ENCODE measurements around the gene TFCP2.

Gene TFCP2

DNA sequence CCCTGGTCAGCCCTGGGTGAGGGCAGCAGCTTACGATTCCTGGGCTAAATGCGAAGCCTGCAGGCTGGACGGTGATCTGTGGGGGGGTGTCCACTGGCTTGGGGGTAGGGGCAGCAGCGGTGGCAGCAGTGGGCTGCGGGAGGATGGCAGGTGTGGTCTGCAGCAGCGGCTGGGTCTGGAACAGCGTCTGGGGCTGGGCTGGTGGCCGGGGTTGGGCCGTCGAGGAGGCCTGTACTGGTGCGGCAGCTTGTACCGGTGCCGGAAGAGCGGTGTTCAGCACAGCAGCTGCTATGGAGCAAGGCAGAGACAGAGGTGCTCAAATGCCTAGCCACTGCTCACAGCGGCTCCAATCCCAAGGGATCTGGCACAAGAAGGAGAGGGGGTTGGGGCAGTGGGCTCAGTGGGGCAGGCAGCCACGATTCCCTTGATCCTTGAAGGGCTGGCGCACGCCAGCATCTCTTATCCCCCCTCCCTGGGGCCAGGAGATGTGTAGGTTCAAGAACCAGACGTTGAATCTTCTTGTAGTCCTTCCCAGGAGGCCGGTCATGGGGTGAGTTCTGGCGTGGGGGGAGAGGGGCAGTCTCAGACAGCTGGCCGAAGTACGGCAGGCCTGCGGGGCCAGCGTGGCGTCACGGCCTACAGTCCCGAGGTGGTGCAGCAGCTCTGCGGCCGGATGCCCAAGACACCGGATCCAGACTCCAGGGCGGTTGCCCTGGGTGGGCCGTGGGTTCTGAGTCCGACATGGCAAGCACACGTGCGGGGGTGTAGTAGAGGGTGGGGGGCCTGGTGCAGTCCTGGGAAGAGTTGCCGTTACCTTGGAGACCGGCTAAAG is 25.0 kb upstream of the TFCP2 start:
- DNase-seq (ENCODE audit: low read depth in 3 of 3, low spot score in 1 of 3), result no peak

DNA sequence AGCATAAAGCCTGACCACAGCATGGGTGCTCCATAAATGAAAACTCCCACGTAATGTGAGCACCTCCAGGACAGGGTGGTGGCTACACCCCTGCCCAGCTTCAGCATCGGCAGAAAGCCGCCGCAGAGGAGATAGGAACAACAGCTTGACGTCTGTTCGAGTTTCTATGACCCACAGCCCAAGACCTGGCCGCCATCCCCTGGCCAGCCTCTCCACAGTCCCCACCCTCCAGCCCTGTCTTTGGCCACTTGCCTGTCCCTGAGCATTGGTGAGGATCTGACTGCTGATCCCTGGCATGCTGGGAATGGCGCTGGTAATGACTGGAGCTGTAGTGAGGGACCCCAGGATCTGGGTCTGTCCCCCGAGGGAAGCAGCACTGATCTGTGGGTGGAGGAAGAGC is 23.6 kb upstream of the TFCP2 start:
- no peak for DNase-seq (ENCODE audit: low read depth in 3 of 3, low spot score in 1 of 3)

DNA sequence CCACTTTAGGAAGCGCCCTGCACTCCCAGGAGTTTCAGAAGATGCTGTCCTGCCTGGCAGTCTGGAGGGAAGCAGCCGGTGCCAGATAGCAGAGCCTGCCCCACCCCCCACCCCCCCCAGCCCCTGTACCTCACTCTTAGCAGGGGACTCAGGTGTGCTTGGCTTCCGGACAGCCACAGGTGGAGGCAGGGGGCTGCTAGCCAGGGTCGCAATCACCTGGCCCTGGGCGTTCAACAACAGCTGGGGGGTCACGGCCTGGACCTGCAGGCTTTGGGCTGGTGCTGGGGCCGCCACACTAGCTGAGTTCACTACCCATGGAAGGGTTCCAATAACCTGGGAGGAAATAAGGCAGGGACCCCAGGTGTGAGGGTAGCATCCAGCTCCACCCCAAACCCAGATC is 22.9 kb upstream of the TFCP2 start:
- DNase-seq (ENCODE audit: low read depth in 3 of 3, low spot score in 1 of 3), result no peak

DNA sequence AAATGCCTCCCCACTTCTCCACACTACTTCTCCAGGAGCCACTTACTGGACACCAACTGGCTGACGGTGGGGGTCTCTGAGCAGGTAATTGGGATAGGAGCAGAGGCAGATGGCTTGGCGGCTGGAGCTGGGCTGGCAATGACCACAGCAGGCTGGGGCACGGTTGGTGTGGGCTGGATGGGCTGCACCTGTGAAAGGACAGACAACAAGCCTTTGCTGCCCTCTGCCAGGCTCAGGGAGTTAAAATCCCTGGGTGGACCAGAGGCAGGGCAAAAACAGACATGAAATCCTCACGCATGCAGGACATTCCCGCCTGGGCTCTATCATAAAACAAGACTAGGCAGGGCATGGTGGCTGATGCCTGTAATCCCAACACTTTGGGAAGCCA is 19.3 kb upstream of the TFCP2 start:
- DNase-seq (ENCODE audit: low read depth in 3 of 3, low spot score in 1 of 3), result no peak

DNA sequence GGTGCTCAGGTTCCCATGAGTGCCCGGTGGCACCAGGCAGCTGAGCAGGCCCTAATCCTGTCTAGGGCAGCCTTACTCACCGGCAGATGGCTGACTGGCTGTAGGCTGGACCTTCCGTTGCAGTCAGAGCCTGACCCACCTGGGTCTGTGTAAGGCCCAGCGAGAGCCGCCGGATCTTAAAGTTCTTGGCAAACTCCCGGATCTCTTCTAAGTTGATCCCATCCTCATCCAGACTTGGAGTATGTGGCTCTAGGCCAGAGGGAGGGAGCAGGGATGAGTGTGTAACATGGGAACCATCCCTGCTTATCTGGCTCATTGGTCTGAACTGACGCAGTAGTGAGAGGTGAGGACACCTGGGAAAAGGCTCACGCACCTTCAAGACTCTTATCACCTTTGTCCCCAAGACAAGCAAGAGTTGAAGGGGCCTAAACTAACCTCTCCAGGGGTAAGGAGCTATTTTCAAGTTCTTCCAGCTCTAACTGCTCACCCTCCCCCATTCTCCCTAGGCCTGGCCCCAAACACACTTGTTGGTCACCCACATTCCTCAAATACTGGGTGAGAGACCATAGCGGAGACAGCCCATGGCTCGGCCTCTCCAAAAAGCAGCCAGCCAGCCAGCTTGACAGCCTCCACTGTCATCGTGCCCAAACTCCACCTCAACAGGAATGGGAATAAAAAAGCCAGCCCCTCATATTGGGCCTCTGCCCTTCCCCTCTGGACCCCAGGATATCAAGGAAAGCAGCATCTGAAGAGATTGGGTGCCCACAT is 18.8 kb upstream of the TFCP2 start:
- no peak for DNase-seq (ENCODE audit: low read depth in 3 of 3, low spot score in 1 of 3)

DNA sequence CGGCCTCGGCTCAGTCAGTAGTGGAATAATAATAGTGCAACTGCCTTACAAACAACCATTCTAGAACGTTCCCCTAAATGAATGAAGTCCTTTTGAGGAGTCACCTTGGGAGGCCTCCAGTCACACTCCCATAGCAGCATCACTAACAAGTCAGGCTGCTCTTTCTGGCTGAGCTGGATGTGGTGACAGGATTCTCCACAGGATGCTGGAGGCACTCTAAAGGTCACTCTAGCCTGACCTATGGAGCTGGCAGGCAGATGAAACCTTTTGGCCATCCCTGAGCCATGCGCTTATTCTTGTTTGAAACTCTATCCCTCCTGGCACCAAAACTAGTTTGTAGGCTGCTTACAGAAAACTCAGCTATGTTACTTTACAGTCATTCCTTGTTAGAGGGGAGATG is 17.9 kb upstream of the TFCP2 start:
- no peak for DNase-seq (ENCODE audit: low read depth in 3 of 3, low spot score in 1 of 3)

- no peak for DNase-seq (ENCODE audit: low read depth in 3 of 3, low spot score in 1 of 3)
Observed at GRCh38 chr12:51189790-51190355, 16.9 kb upstream of the TFCP2 start.

DNA sequence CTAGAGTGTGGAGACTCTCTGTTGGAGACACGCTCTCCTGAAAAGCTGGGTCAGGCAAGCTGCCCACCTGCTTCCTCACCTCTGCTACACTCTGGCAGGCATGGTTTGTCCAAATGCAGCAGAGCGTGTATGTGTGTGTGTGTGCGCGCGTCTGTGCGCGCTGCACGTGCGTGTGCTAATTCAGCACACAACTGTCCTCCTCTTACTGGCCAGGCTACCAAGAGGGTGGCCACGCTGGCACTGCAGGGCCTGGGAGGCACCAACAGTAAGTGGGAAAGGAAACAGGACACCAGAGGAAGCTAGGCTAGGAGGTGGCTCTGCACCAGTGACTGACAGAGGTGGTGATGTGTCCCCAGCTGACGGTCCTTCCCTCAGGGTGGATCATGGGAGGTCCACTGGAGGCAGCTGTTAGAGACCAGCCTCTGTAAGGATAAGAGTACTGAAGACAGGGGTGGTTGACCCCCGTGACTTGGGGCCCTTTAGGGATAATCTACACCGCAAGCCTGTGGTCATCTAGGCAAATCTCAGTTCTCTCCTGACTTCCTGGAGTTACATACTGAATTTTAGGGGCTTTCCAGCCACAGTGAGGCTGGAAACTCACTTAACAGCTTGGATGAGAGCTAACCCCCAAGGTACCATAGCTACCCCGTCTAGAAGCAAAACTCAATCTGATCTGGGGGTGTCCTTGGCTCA is 15.6 kb upstream of the TFCP2 start:
- DNase-seq (ENCODE audit: low read depth in 3 of 3, low spot score in 1 of 3), result no peak

GRCh38 chr12:51187370-51187987 is 14.5 kb upstream of the TFCP2 start:
- DNase-seq (ENCODE audit: low read depth in 3 of 3, low spot score in 1 of 3), result no peak

GRCh38 chr12:51186465-51187085 is 13.6 kb upstream of the TFCP2 start:
- DNase-seq (ENCODE audit: low read depth in 3 of 3, low spot score in 1 of 3), result no peak

GRCh38 chr12:51185171-51185717 is 12.3 kb upstream of the TFCP2 start:
- DNase-seq (ENCODE audit: low read depth in 3 of 3, low spot score in 1 of 3), result no peak

DNA sequence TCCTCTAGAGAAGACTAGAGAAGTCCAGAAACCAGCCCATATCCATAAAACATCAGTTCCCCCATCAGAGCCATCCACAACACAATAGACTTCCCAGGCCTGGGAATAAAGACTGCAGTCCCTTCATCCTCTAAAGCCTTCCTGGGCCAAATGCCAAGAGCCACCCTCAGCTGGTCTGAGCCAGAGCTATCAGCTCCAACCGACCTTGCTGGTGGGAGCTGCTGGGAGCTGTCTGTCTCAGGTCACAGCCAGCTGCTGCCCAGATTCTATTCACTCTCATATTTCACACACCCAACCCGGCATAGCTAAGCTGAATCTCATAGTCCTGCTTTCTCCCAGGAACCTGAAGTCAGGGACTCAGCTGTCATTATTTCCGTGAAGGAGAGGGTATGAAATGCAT is 10.9 kb upstream of the TFCP2 start:
- no peak for DNase-seq (ENCODE audit: low read depth in 3 of 3, low spot score in 1 of 3)

DNA sequence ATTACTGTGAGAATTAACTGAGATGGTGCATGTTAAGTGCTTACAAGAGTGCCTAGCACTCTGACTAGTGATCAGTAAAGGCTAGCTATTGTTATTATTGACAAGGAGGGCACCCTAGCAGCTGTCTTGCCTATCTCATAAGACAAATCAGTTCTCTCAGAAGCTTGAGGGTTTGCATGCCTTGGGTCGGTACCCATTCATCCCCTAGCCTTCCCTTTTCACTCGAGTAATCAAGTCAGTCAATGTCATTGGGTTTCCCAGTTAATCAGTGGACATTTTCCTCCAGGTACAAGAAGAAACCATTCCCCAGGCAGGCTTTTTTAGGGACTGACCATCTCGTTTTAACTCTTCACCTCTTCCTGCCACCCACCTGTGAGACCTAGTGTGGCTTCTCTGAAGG is 10.4 kb upstream of the TFCP2 start:
- no peak for DNase-seq (ENCODE audit: low read depth in 3 of 3, low spot score in 1 of 3)

GRCh38 chr12:51181558-51181957 is 8.6 kb upstream of the TFCP2 start:
- no peak for DNase-seq (ENCODE audit: low read depth in 3 of 3, low spot score in 1 of 3)

DNA sequence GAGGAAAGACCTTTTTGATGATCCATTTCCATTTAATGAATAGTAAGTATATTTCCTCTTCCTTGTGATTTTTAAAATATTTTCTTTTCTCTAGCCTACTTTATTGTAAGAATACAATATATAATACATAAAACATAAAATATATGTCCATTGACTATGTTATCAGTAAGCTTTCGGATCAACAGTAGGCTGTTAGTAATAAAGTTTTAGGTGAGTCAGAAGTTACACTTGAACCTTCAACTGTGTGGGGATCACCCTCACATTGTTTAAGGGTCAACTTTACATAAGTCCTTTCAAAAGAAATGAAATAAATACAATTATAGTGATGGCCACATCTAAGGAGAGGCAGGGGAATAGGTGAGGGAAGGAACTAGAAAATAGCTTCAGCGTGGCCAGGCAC is 5.0 kb upstream of the TFCP2 start:
- DNase-seq (ENCODE audit: low read depth in 3 of 3, low spot score in 1 of 3), result no peak

- DNase-seq (ENCODE audit: low read depth in 3 of 3, low spot score in 1 of 3), result no peak
Observed at GRCh38 chr12:51174501-51174900, 1.6 kb upstream of the TFCP2 start.

GRCh38 chr12:51171884-51172514 is 936 bp downstream of the TFCP2 start:
- no peak for DNase-seq (ENCODE audit: low read depth in 3 of 3, low spot score in 1 of 3)

- DNase-seq (ENCODE audit: low read depth in 3 of 3, low spot score in 1 of 3), result no peak
Observed at GRCh38 chr12:51163795-51164194, 9.1 kb downstream of the TFCP2 start.

DNA sequence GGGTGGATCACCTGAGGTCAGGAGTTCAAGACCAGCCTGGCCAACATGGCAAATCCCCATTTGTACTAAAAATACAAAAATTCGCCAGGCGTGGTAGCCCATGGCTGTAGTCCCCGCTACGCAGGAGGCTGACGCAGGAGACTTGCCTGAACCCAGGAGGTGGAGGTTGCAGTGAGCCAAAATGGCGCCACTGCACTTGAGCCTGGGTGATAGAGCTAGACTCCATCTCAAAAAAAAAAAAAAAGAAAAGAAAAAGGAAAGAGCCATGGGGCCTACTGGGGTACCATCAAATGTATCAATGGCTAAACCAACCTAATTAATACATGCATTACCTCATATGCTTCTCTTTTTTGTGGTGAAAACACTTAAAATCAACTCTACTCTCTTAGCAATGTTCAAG is 10.7 kb downstream of the TFCP2 start:
- DNase-seq (ENCODE audit: low read depth in 3 of 3, low spot score in 1 of 3), result no peak

DNA sequence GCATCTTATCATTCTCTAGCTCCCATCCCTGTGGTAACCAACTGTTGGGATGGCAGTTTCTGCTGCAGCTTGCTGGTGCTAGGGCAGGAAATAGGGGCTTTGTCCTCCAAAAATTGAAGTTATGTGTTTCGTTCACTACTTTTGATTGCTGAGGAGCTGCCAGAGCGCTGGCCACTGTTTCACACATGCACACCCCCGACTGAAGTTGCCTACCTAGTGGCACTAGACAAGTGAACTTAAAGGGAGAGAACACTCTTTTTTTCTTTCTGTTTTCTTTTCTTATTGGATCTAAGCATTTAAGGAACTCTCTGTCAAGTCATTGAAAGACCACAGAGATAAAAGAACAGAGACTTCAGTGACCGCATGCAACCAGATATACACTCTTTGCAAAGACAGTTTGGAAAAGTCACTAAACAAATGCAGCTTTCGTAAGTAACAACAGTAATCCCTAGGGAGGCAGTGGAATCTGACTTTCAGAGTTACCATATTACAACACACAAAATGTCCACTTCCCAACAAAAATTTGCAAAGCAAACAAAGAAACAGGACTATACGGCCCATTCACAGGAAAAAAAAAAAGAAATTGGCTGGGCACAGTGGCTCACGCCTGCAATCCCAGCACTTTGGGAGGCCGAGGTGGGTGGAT is 12.0 kb downstream of the TFCP2 start:
- DNase-seq (ENCODE audit: low read depth in 3 of 3, low spot score in 1 of 3), result no peak

Data from stimulated activated CD4-positive, alpha-beta T cell treated with anti-CD3 and anti-CD28 coated beads, TNF-alpha, amount 100 ng/mL, for 1 hour (primary cell).